Erythroblast (primary cell): ENCODE data around the gene SURF6.

ENCODE experiments used
- GATA1 ChIP-seq: IDR thresholded peaks from 2 replicates; pipeline ENCODE4 v1.6.1; 2011; ENCODE audit warnings: low read depth, mild to moderate bottlenecking, control low read depth, low read length, moderate library complexity
- POLR2A ChIP-seq: IDR thresholded peaks from 2 replicates; pipeline ENCODE4 v1.6.1; 2011; ENCODE audit warnings: mild to moderate bottlenecking, low read length

DNA sequence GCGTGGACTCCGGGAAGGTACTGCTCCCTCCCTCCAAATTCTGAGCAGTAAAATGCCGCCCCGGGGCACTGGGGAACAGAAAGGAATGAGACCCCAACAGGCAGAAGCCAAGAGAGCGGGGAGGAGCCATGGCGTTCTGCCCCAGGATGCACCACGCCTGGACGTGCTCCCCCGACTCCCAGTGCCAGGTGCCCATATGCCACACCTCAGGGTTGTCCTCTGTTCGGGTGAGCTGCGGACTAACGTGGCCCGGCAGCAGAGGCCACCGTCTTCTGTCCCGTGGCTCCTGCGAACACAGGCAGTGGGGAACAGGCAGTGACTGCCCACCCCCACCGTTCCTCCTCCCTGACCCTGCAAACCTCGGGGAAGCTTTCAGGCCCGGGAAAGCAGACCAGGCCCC lies 4.8 kb downstream of the SURF6 start:
- TF ChIP-seq POLR2A (no peak), GATA1 (no peak)
